Mucosa of descending colon (tissue), 3 donors: ENCODE data around the gene NHSL2. TPM values are rescaled to one million over a fixed set of nuclear protein-coding genes. Genes with fewer than 3 reads are reported as not detected.

Source experiments
- ATAC-seq: fragments of 200-7000 bp; cut with Tn5 transposase; one replicate; pipeline ENCODE4 v1.9.1; 2020; ENCODE audit warnings: mild to moderate bottlenecking, moderate library complexity
- DNase-seq, 3 donors: peaks; one replicate each; pipeline ENCODE4 v3.0.0-alpha.2; 2020
- H3K36me3 ChIP-seq: fragments of 200-600 bp; one replicate; pipeline ENCODE4 v1.8.0; 2021; ENCODE audit warnings: low read depth, mild to moderate bottlenecking
- H3K4me1 ChIP-seq: fragments of 200-600 bp; one replicate; pipeline ENCODE4 v1.8.0; 2021; ENCODE audit warnings: low read depth, mild to moderate bottlenecking
- H3K4me3 ChIP-seq: fragments of 200-600 bp; one replicate; pipeline ENCODE4 v1.8.0; 2021; ENCODE audit warnings: mild to moderate bottlenecking
- H3K9me3 ChIP-seq: fragments of 200-600 bp; one replicate; pipeline ENCODE4 v1.8.0; 2021; ENCODE audit warnings: mild to moderate bottlenecking
- CTCF ChIP-seq: fragments of 200-600 bp; IDR thresholded peaks from one replicate; pipeline ENCODE4 v1.8.0; 2022; ENCODE audit warnings: antibody characterized with exemption, mild to moderate bottlenecking
- intact Hi-C, 2 donors: fragments of 100-400 bp; cut with DNase I in 1 of 2; cut with micrococcal nuclease in 1 of 2; formaldehyde crosslinking; loops; one replicate each; pipeline versions ENCODE4 v1.11.0 to v1.11.1; 2022; cut with DNase I, micrococcal nuclease
- total RNA-seq, 3 donors: library from RNA; stranded (reverse); fragmentation: NEBNext Ultra II Directional in 2 of 3; extraction: Animal tissue kit (Norgen Biotek cat#: 25700) in 2 of 3; gene quantifications; one replicate each; pipeline versions ENCODE4 v1.2.1 to v1.2.4, GENCODE V29; 2021 to 2023
- donor health status: DM: no; HTN: no; CAD: no; lungs with moderate emphysema.
- donor health status: DM: no; HTN: no; CAD: no.
- donor health status: DM: no; HTN: yes; CAD: no.

Gene NHSL2
- total RNA-seq, 3 donors from 2014 or later = 1.2 to 11.8 (median 4.8) TPM

DNA sequence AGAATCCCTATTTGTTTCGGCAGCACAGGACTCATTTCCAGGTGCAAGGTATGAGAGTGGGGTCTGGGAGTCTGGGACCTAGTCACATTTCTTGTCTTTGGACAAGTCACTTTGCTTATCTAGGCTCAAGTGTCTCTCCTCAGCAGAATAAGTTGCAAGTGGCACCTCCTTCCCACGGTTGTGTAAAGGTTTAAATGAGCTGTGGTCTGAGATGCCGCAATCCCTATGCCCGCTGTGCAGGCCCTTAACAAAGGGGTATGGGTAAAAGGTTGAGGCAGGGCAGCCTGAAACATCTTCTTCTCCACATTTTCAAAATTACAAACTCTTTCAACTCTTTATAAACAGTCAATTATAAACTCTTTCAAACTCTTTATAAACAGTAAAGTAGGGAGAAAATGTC lies 127.4 kb downstream of the NHSL2 start:
- DNase-seq = no peak
- no peaks in the 10 kb centered on the region for H3K9me3 ChIP-seq
- ATAC-seq = no peak
- TF ChIP-seq CTCF = no peak
- intact Hi-C loops = no loop called here
- H3K4me3 ChIP-seq = no peak overlapping the region
- H3K36me3 ChIP-seq = no peaks in the 10 kb centered on the region
- H3K4me1 ChIP-seq = no peaks in the 10 kb centered on the region

GRCh38 chrX:72038868-72039267 lies 128.2 kb downstream of the NHSL2 start:
- Histone ChIP-seq H3K9me3 (no peaks in the 10 kb centered on the region), H3K36me3 (no peaks in the 10 kb centered on the region), H3K4me3 (no peak overlapping the region), H3K4me1 (no peaks in the 10 kb centered on the region)
- intact Hi-C loops = no loop called here
- TF ChIP-seq CTCF = no peak
- DNase-seq (no peak), ATAC-seq (no peak)

- DNase-seq (no peak), ATAC-seq (no peak)
- no peaks in the 10 kb centered on the region for H3K9me3 ChIP-seq
- TF ChIP-seq CTCF = no peak
- H3K4me1 ChIP-seq = no peaks in the 10 kb centered on the region
- no peaks in the 10 kb centered on the region for H3K36me3 ChIP-seq
- no peak overlapping the region for H3K4me3 ChIP-seq
- intact Hi-C loops = no loop called here
Observed at GRCh38 chrX:72040506-72040905, 129.9 kb downstream of the NHSL2 start.

- Histone ChIP-seq H3K4me3 (no peak overlapping the region), H3K4me1 (no peaks in the 10 kb centered on the region), H3K9me3 (no peaks in the 10 kb centered on the region), H3K36me3 (no peaks in the 10 kb centered on the region)
- intact Hi-C loops = no loop called here
- no peak for TF ChIP-seq CTCF
- ATAC-seq (no peak), DNase-seq (no peak)
Observed at GRCh38 chrX:72041176-72041575, 130.5 kb downstream of the NHSL2 start.

DNA sequence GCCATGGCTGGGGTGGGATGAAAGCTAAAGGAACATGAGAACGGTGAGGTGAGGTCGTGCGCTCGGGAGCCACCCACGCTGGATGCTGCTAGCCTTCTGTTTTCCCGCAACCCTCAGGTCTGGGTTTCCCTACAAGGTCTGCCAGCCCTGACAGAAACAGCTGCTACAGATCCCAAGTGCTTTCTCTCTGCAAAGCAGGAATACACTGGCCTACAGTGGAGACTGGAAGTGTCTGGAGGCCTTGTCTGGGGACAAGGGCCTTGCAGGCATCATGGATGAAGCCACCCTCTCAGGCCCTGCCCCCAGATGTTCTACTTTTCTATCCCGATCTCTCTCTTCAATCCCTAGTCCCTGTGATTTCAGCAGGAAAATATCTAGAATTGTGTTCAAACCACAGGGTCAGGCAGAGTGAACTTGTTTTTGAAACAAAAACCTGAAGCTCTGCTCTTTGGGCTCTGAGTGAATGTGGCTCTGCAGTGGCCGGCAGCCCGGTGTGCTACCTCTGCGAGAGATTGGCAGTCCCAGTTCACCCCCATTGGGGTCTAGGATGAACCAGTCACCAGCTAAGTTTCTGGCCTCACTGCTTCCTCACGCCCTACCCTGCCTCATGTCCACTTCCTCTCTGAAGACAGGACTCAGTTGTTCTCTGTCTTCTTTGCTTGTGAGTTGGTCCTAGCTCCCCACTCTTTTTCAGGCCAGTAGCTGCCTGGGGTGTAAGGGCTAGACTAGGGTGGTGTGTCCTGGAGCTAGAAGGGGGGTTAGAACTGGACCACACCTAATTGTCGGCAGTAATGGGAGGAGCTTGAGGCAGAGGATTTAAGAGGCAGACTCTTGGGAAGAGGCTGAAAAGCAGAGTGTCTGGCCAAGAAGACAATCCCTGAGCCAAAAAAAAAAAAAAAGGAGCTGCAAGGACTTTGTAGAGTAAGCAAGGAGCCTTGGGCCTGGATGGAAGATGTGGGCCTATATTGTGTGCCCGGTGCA lies 131.5 kb downstream of the NHSL2 start:
- ATAC-seq = no peak
- Histone ChIP-seq H3K9me3 (no peaks in the 10 kb centered on the region), H3K4me3 (no peak overlapping the region), H3K4me1 (no peaks in the 10 kb centered on the region), H3K36me3 (no peaks in the 10 kb centered on the region)
- TF ChIP-seq CTCF = no peak
- intact Hi-C loops = no loop called here
- no peak for DNase-seq
